Panc1 (cell line): Measurements from ENCODE around the gene CADM1. TPM values are rescaled to one million over a fixed set of nuclear protein-coding genes. Genes with fewer than 3 reads are reported as not detected.

Experiments used
- ATAC-seq: fragments of 200-7000 bp; cut with Tn5 transposase; 2 replicates; pipeline ENCODE4 v1.9.1; 2020; ENCODE audit warnings: mild to moderate bottlenecking, moderate library complexity
- BruUV-seq: library from RNA; stranded (reverse); fragments of 400-500 nt; replicated peaks from 2 replicates; lab custom pipeline; 2021; lab: Mats Ljungman, UMichigan
- CTCF ChIA-PET: fragments of 300-600 bp; sonication (Branson Sonifier 250); formaldehyde crosslinking; loops from one replicate; lab custom pipeline; 2022; ENCODE audit warnings: antibody characterized with exemption; lab: Charles Lee
- POLR2A ChIA-PET: fragments of 300-600 bp; sonication (Branson Sonifier 250); formaldehyde crosslinking; loops from one replicate; lab custom pipeline; 2022; ENCODE audit warnings: antibody characterized with exemption; lab: Charles Lee
- DNase-seq: peaks from one replicate; pipeline ENCODE4 v3.0.0-alpha.2; 2010; ENCODE audit warnings: low read depth, low spot score
- H3K27ac ChIP-seq: 2 replicates; pipeline ENCODE4 v1.5.1; 2011; ENCODE audit warnings: mild to moderate bottlenecking, low read length, inconsistent platforms
- H3K27me3 ChIP-seq: fragments of 200-500 bp; sonication (Bioruptor generic); 2 replicates; pipeline ENCODE4 v1.6.0; 2014; ENCODE audit warnings: low read length, inconsistent platforms; ENCODE audit not compliant: control insufficient read depth, insufficient read depth
- H3K36me3 ChIP-seq: fragments of 200-500 bp; sonication (Bioruptor generic); 2 replicates; pipeline ENCODE4 v1.5.1; 2014; ENCODE audit warnings: inconsistent platforms, mild to moderate bottlenecking, low read length, moderate library complexity; ENCODE audit not compliant: control insufficient read depth, insufficient read depth
- H3K4me1 ChIP-seq: 2 replicates; pipeline ENCODE4 v1.5.1; 2011; ENCODE audit warnings: inconsistent platforms, mild to moderate bottlenecking, low read length, moderate library complexity; ENCODE audit not compliant: control insufficient read depth, insufficient read depth
- H3K4me3 ChIP-seq, 2 experiments: 2 replicates each; pipeline ENCODE4 v1.5.1; 2011 to 2012; ENCODE audit warnings: low read depth in 2 of 2, low read length in 2 of 2, mild to moderate bottlenecking in 2 of 2, inconsistent platforms in 1 of 2, moderate library complexity in 1 of 2
- H3K9me3 ChIP-seq: fragments of 200-500 bp; sonication (Bioruptor generic); 2 replicates; pipeline ENCODE4 v1.5.1; 2014; ENCODE audit warnings: low read depth, mild to moderate bottlenecking, inconsistent platforms, low read length, moderate library complexity; ENCODE audit not compliant: control insufficient read depth, insufficient read depth
- CTCF ChIP-seq: fragments of 450-650 bp; IDR thresholded peaks from 2 replicates; pipeline ENCODE4 v1.5.1; 2017; ENCODE audit warnings: mild to moderate bottlenecking
- POLR2AphosphoS5 ChIP-seq: IDR thresholded peaks from 2 replicates; pipeline ENCODE4 v1.6.1; 2012; ENCODE audit warnings: mild to moderate bottlenecking, low read depth, low read length, moderate library complexity
- REST ChIP-seq, 2 experiments: IDR thresholded peaks; 2 replicates each; pipeline ENCODE4 v1.6.1; 2011 to 2012; ENCODE audit warnings: low read depth in 2 of 2, control low read depth in 1 of 2, low read length in 1 of 2, mild to moderate bottlenecking in 1 of 2, moderate library complexity in 1 of 2; ENCODE audit not compliant: insufficient read depth in 1 of 2
- SIN3A ChIP-seq: IDR thresholded peaks from 2 replicates; pipeline ENCODE4 v1.6.1; 2012; ENCODE audit warnings: low read depth, mild to moderate bottlenecking, low read length, moderate library complexity, borderline replicate concordance; ENCODE audit not compliant: insufficient read depth
- TCF7L2 ChIP-seq: IDR thresholded peaks from 2 replicates; pipeline ENCODE4 v1.6.1; 2011; ENCODE audit warnings: mild to moderate bottlenecking, low read depth, low read length, inconsistent platforms
- in situ Hi-C: cut with HindIII; loops from 2 replicates; pipeline ENCODE4 v1.10.0; 2016; ENCODE audit warnings: low sequenced_read_pairs, low pct_unique_long_range_greater_than_20kb
- intact Hi-C: fragments of 100-400 bp; cut with micrococcal nuclease; formaldehyde crosslinking; loops from one replicate; pipeline ENCODE4 v1.10.0; 2022; ENCODE audit not compliant: unreplicated experiment
- total RNA-seq: library from RNA; stranded (reverse); gene quantifications from one replicate; pipeline ENCODE4 v1.2.1, GENCODE V29; 2021; ENCODE audit not compliant: unreplicated experiment

CADM1 gene
- total RNA-seq, 1 experiment from 2014 or later: 3.9 TPM

- CTCF ChIA-PET: no interaction called here
- in situ Hi-C loops (no loop called here), intact Hi-C loops (no loop called here)
- TF ChIP-seq REST (IDR thresholded peaks at IDR 0.05; ENCODE audit: insufficient read depth in 1 of 2, low read depth in 2 of 2, low read length in 1 of 2) (no peak), CTCF (no peak), TCF7L2 (no peak), SIN3A (no peak), POLR2AphosphoS5 (no peak)
- no TSS peak for BruUV-seq
- Histone ChIP-seq H3K36me3 (no peaks in the 10 kb centered on the region), H3K27ac (no peak overlapping the region), H3K4me3 (no peak overlapping the region), H3K9me3 (no peaks in the 10 kb centered on the region), H3K4me1 (no peaks in the 10 kb centered on the region), H3K27me3 (no peaks in the 10 kb centered on the region)
- no peak for ATAC-seq
- POLR2A ChIA-PET: no interaction called here
- no peak for DNase-seq
Measured at GRCh38 chr11:115238086-115238485, 266.1 kb downstream of the CADM1 start.

GRCh38 chr11:115237578-115237977 lies 266.6 kb downstream of the CADM1 start:
- CTCF ChIA-PET: no interaction called here
- BruUV-seq: no TSS peak
- in situ Hi-C loops: no loop called here
- POLR2A ChIA-PET: no interaction called here
- no peaks in the 10 kb centered on the region for H3K36me3 ChIP-seq
- H3K27me3 ChIP-seq: no peaks in the 10 kb centered on the region
- H3K9me3 ChIP-seq: no peaks in the 10 kb centered on the region
- no peak overlapping the region for H3K4me3 ChIP-seq
- no peaks in the 10 kb centered on the region for H3K4me1 ChIP-seq
- ATAC-seq (no peak), DNase-seq (no peak)
- H3K27ac ChIP-seq: no peak overlapping the region
- TF ChIP-seq SIN3A (no peak), POLR2AphosphoS5 (no peak), TCF7L2 (no peak), REST (IDR thresholded peaks at IDR 0.05; ENCODE audit: insufficient read depth in 1 of 2, low read depth in 2 of 2, low read length in 1 of 2) (no peak), CTCF (no peak)
- intact Hi-C loops: no loop called here
